Fibroblast of skin of scalp (primary cell): Measurements from ENCODE around the gene RBMS3.

ENCODE experiments used
- DNase-seq: peaks from one replicate; pipeline ENCODE4 v3.0.0-alpha.2; 2013

RBMS3 gene

GRCh38 chr3:29826712-29827111, 545.8 kb downstream of the RBMS3 start:
- DNase-seq, result no peak

DNA sequence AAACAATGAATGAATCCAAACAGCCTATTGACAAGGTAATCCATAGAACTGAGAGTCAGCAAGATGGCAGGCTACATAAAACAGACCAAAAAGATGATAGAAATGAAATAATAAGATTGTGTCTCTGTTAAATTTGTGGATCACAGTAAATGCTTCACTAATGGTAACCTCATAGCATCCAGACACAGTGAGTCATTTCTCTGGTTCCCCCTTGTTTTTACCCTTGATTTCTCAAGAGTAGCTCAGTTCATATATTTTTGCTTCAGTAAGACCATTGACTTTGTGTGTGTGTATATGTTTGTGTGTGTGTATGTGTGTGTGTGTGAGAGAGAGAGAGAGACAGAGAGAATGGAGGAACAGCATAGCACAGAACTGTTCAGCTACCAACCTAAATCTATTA, 546.9 kb downstream of the RBMS3 start:
- peak; percentile 34 for DNase-seq

GRCh38 chr3:29829340-29829739, 548.5 kb downstream of the RBMS3 start:
- no peak for DNase-seq

DNA sequence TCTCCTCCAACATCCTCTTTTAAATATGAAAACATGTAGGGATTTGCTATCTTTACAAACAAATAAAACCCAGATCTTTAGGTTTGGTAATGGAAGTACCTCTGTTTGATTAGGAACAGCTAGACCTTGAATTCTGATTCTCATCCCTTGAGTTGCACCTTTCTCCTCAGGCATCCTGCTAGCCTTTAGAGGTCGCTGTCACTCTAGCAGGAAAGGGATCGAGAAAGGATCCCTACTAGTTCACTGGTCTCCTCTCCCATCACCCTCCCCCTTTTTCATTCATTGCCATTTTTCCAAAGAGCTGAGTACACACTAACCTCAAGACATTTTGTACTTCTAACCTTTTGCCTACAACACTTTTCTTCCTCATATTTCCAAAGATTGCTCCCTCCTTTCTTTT, 569.8 kb downstream of the RBMS3 start:
- DNase-seq, result no peak

- no peak for DNase-seq
These were observed 571.9 kb downstream of the RBMS3 start for GRCh38 chr3:29852767-29853166.

DNA sequence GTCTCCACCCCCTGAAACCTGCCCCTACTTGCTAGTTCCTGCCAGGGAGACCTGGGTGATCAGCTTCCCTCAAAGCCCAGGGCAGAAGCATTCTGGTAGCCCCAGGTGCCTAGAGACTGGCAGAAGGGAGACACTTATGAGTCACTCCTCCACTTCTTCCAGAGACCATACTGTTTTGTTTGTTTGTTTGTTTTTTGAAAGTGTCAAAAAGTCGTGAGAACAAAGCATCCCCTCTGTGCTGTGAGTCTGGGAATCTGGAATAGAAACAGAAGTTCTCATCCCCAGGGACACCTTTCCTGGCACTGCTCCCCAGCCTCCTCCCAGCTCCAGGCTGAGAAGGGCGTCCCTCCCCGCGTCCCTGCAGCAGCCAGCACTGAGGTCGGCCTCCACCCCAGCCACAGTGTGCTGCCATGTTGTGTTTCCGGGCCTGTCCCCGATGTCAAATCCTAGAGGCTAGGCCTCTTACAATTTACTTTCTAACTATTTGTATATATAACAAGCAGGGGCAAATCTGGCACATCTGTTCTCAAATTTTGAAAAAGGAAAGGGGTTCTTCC, 573.0 kb downstream of the RBMS3 start:
- DNase-seq, result no peak

- no peak for DNase-seq
These were observed 574.0 kb downstream of the RBMS3 start for GRCh38 chr3:29854821-29855220.

- no peak for DNase-seq
These were observed 578.9 kb downstream of the RBMS3 start for GRCh38 chr3:29859726-29860270.

DNA sequence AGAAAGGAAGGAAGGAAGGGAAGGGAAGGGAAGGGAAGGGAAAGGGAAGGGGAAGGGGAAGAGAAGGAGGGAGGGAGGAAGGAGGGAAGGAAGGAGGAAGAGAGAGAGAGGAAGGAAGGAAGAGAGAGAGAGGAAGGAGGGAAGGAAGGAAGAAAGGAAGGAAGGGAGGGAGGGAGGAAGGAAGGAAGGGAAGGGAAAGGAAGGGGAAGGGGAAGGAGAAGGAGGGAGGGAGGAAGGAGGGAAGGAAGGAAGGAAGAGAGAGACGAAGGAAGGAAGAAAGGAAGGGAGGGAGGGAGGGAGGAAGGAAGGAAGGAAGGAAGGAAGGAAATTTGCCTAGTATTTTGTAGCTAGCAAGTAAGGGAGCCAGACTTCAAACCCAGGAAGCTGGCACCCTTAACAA, 583.9 kb downstream of the RBMS3 start:
- DNase-seq, result no peak

DNA sequence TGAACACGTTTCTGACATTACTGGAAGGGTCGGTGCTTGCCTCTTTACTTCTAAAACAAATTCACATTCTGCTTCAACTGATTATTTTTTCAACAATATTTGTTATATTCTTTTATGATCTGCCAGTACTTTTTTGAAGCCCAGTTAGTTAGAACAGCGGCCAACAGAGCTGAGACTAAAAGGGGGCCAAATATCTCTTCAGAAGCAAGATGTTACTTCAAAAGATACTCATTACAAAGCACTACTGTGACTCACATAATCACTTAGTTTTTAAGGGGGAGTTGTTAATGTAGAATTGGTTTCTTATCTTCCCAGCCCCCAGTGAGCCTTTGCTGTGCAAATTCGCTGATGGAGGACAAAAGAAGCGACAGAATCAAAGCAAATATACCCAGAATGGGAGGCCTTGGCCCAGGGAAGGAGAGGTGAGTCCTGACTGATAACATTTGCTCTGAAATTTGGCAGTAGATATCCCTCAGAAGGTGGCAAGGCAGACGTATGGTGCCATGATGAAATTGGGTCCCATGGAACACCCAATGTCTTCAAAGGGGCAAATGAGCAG, 587.8 kb downstream of the RBMS3 start:
- no peak for DNase-seq

DNA sequence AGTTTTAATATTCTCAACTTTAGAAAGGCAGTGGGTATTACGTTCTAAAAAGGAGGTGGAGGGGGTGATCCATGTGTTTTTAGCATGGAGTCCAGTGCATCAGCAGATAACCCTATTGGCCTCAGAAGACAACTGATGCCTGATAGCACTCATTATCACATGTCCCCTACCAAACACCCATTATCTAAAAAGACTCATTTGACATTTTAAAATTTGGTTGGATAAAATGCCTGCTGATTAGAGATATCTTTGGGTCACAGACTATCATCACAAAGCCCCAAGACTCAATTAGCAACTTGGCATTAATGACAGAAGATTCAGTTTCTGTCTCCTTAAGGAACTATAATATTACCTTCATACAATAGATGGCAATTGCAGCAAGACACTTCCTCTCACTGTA, 589.3 kb downstream of the RBMS3 start:
- DNase-seq, result no peak

DNA sequence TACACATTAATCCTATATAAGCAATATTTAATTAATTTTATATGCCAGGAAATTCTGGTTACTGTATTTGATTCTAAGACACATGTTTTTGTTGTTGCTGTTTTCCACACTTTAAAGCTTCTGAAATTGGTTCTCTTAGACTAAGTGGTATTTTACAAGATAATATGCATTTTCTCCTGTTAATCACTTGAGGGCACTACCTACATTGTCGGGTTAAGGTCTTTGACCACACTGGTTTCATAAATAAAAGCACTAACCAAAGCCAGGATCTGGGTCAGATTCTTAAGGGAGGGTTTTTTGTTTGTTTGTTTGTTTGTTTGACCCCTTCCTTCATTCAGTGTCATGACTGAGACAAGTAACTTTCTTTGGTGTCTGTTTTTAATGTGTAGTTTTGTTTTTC, 590.2 kb downstream of the RBMS3 start:
- DNase-seq, result no peak

DNA sequence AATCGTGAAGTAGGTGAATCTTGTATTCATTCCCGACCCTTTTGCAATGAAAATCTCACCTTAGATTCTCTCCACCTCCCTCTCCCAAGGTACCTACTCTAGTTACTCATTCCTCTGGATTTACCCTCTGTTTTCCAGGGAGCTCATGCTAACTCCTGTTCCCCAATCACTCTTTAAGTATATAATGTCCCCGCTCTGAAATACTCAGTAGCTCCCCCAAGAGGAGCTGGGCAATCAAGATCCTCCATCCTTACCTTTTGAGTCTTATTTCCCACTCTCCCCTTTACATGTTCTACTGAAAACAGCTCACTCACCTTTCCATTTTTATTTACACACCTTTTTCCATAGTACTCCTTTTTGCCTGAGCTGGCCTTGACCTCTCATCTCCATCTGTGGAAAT, 599.9 kb downstream of the RBMS3 start:
- DNase-seq, result no peak

DNA sequence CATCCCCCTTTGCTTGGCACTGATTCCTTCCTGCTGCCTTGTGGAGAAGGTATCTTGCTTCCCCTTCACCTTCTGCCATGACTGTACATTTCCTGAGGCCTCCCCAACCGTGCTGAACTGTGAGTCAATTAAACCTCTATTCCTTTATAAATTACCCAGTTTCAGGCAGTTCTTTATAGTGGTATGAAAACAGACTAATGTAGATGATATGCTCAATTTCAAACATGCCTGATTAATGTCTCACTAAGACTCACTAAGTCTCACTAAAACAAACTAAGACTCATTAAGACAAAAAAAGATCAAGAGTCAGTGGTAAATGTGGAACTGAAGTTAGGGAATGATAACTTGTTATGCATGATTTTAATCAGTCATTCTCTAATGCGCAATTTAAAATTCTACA, 606.6 kb downstream of the RBMS3 start:
- DNase-seq, result no peak

DNA sequence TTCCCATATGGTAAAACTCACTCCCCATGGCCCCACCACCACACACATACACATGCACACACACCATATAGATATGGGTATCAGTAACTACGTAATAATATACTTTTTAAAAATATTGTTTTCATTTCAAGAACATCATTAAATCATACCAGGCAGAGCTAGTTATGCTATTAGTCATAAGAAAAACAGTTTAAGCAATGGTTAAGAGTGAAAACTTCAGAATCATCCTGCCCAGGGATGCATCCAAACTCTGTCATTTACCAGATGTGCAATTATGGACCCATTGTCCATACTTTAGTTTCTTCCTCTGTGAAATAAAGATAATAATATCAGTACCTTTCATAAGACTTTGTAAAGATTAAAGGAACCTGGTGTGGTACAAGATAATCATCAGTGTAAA, 608.3 kb downstream of the RBMS3 start:
- peak; percentile 74 for DNase-seq

DNA sequence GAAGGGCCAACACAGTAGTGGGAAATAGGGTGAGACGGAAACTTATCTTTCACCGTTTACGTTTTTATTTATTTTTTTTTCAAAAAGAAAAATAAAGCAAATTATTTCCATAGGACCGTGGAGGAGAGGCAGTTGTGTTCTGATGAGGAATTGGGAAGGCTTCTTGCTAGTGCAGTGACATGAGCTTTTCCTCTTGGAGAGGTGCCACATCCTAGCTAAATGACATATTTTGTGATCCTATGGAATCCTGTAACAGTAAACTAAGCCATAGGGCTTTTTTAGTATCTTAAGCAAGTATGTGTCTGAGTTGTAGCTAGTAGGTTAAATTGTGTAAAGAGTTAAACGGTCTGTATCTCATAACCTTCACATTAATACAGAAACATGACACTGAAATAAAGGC, 609.9 kb downstream of the RBMS3 start:
- peak; percentile 56 for DNase-seq

DNA sequence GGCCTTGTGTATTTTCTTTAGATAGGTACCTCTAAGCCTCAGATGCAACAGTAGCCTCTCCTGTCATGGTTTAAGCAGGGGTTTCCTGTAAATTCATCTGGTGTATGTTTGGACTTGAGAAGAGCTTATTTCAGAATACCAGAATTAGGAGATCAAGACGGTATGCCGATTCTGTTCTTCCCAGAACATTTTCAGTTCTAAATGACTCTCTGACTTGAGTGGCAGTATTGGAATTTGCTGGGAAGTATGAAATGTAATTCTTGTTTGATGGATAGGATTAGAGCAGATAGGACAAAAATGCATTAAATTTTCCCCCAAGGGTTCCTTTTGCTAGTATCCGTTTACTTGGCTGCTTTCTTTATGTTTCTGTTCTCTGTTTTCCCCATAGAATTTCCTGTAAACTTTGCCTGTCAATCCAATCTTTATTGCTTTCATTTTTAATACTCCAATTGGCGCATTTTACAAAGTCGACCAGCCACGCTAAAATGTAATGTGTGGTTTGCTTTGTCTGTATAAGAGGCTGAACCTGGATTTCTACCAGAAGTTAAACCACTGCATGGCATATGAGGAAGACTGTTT, 612.2 kb downstream of the RBMS3 start:
- DNase-seq, result no peak

DNA sequence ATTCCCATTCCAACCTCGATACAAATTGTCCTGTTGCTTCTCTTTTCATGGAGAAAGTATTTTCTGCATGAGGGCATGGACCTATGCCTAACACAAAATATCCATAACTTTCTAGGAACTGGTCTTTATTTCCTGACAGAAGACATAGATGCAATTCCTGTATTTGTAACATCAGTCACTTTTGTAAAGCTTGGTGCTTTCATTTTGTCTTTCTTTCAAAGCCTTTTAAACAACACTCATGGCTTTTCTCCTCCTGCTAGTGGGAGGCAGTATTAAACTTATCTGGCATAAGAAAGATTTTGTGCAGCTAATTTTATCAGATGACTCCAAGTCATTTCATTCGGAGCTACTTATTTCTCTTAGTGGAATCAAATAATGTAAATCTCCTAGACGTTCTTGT, 616.0 kb downstream of the RBMS3 start:
- DNase-seq, result no peak

GRCh38 chr3:29898171-29898965, 617.5 kb downstream of the RBMS3 start:
- DNase-seq, result no peak

DNA sequence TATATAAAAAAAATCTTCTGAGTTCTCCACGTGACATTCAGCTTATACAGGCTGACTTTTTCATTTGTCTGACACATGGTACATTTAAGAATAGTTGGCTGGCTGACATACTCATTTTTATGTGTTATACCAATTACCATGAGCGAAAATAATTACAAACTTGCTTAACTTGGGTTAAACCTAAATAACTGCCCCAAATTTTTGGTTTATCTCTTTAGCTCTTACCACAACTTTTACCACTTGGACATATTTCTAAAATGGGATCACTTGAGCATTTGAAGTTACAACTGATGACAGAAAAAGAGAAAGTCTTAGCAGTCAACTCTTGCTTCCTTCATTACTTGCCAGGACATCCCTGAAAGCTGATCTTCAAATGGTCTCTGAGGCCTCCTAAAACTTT, 618.1 kb downstream of the RBMS3 start:
- peak; percentile 57 for DNase-seq

GRCh38 chr3:29901097-29901496, 620.2 kb downstream of the RBMS3 start:
- no peak for DNase-seq

GRCh38 chr3:29903600-29903999, 622.7 kb downstream of the RBMS3 start:
- DNase-seq, result no peak

GRCh38 chr3:29906906-29907305, 626.0 kb downstream of the RBMS3 start:
- no peak for DNase-seq
